ENCODE results near the gene CAMTA1.
"Not testable (repeated sequence)": the region's sequence is repeated elsewhere in the genome, so short reads cannot be mapped to it uniquely, and the experiment has no call there.

CAMTA1 gene

GRCh38 chr1:6810146-6810734 is 25.0 kb downstream of the CAMTA1 start:
- not testable (repeated sequence) for DNase-seq (ENCODE audit: low spot score)

GRCh38 chr1:6811583-6811982 is 26.3 kb downstream of the CAMTA1 start:
- no peak for DNase-seq (ENCODE audit: low spot score)

GRCh38 chr1:6813165-6813564 is 27.9 kb downstream of the CAMTA1 start:
- DNase-seq (ENCODE audit: low spot score) = no peak

GRCh38 chr1:6815726-6816125 is 30.5 kb downstream of the CAMTA1 start:
- no peak for DNase-seq (ENCODE audit: low spot score)

- DNase-seq (ENCODE audit: low spot score) = no peak
These were observed 34.2 kb downstream of the CAMTA1 start for GRCh38 chr1:6819246-6820040.

GRCh38 chr1:6820899-6821298 is 35.6 kb downstream of the CAMTA1 start:
- DNase-seq (ENCODE audit: low spot score) = no peak

- DNase-seq (ENCODE audit: low spot score) = no peak
These were observed 37.5 kb downstream of the CAMTA1 start for GRCh38 chr1:6822530-6823359.

GRCh38 chr1:6823793-6824192 is 38.5 kb downstream of the CAMTA1 start:
- DNase-seq (ENCODE audit: low spot score) = no peak

GRCh38 chr1:6824665-6825368 is 39.6 kb downstream of the CAMTA1 start:
- DNase-seq (ENCODE audit: low spot score) = no peak

GRCh38 chr1:6825828-6826227 is 40.6 kb downstream of the CAMTA1 start:
- no peak for DNase-seq (ENCODE audit: low spot score)

- peak; percentile 51 for DNase-seq (ENCODE audit: low spot score)
These were observed 41.8 kb downstream of the CAMTA1 start for GRCh38 chr1:6827079-6827478.

GRCh38 chr1:6827630-6828165 is 42.4 kb downstream of the CAMTA1 start:
- no peak for DNase-seq (ENCODE audit: low spot score)

- no peak for DNase-seq (ENCODE audit: low spot score)
These were observed 46.1 kb downstream of the CAMTA1 start for GRCh38 chr1:6831366-6831765.

- DNase-seq (ENCODE audit: low spot score) = not testable (repeated sequence)
These were observed 46.8 kb downstream of the CAMTA1 start for GRCh38 chr1:6832006-6832405.

GRCh38 chr1:6832531-6833188 is 47.4 kb downstream of the CAMTA1 start:
- no peak for DNase-seq (ENCODE audit: low spot score)

- no peak for DNase-seq (ENCODE audit: low spot score)
These were observed 48.5 kb downstream of the CAMTA1 start for GRCh38 chr1:6833804-6834203.

GRCh38 chr1:6834366-6834765 is 49.1 kb downstream of the CAMTA1 start:
- no peak for DNase-seq (ENCODE audit: low spot score)

GRCh38 chr1:6835139-6835538 is 49.9 kb downstream of the CAMTA1 start:
- DNase-seq (ENCODE audit: low spot score) = no peak

GRCh38 chr1:6842301-6842700 is 57.0 kb downstream of the CAMTA1 start:
- no peak for DNase-seq (ENCODE audit: low spot score)

- DNase-seq (ENCODE audit: low spot score) = not testable (repeated sequence)
These were observed 60.5 kb downstream of the CAMTA1 start for GRCh38 chr1:6845786-6846185.

GRCh38 chr1:6848816-6849215 is 63.6 kb downstream of the CAMTA1 start:
- DNase-seq (ENCODE audit: low spot score) = no peak
